ENCODE results near the gene SERP2. TPM values are rescaled to one million over a fixed set of nuclear protein-coding genes. Genes with fewer than 3 reads are reported as not detected.

Gene SERP2
- total RNA-seq, 1 experiment from 2014 or later: 1.8 TPM

- Mint-ChIP-seq H3K9me3 (no peaks in the 10 kb centered on the region; a peak in 1 of 5 replicates), H3K27ac (peak overlapping the region in 2 of 3 experiments; percentile 45 to 66; a peak in 6 of 7 replicates), H3K36me3 (ENCODE audit: insufficient read depth in 1 of 3, low read depth in 3 of 3) (no peaks in the 10 kb centered on the region), H3K27me3 (ENCODE audit: low read depth) (peaks cover 4% of the 10 kb centered on the region; the same call in 1 of the 2 replicates), H3K4me1 (peaks cover 68 to 73% of the 10 kb centered on the region in 2 experiments), H3K4me3 (peak overlapping the region; percentile 21 to 56)
- H3K4me1 ChIP-seq (ENCODE audit: insufficient read depth, low read length): peaks cover 17% of the 10 kb centered on the region
- no peak overlapping the region for H2BK5ac ChIP-seq (ENCODE audit: insufficient read length, low read length)
- H2BK20ac ChIP-seq (ENCODE audit: low read depth, low read length, poor library complexity, severe bottlenecking): no peak overlapping the region
- DNase-seq: no peak
- peaks cover 6% of the 10 kb centered on the region for H3K23me2 ChIP-seq (ENCODE audit: insufficient read length, low read depth, low read length, poor library complexity, severe bottlenecking)
- no peak overlapping the region for H4K91ac ChIP-seq (ENCODE audit: insufficient read length, low read depth, low read length)
- no peak overlapping the region for H3K27ac ChIP-seq (ENCODE audit: insufficient read length, low read depth, low read length)
- peak overlapping the region; percentile 67 for H3K4me2 ChIP-seq (ENCODE audit: insufficient read depth, insufficient read length, low read length)
- no peak overlapping the region for H3K9ac ChIP-seq (ENCODE audit: extremely low read depth, insufficient read length, low read length)
- H3K23ac ChIP-seq (ENCODE audit: insufficient read length, low read depth, low read length): no peak overlapping the region
- H2AK5ac ChIP-seq (ENCODE audit: insufficient read length, low read length): no peak overlapping the region
- H4K5ac ChIP-seq (ENCODE audit: insufficient read length, low read depth, low read length): no peak overlapping the region
- no peak overlapping the region for H3K18ac ChIP-seq (ENCODE audit: insufficient read length, low read depth, low read length)
- no peak overlapping the region for H3K14ac ChIP-seq (ENCODE audit: insufficient read depth, low read length)
- no peak overlapping the region for H3T11ph ChIP-seq (ENCODE audit: low read length)
- WGBS (ENCODE audit: extremely low coverage, insufficient read length, low lambda C conversion rate): no CpG with 5 or more reads among the region's 11 CpGs
- no peak overlapping the region for H4K8ac ChIP-seq (replicated peaks; ENCODE audit: insufficient read length, low read depth, low read length)
- no peaks in the 10 kb centered on the region for H3K79me2 ChIP-seq (ENCODE audit: insufficient read depth, low read length)
- H3K27me3 ChIP-seq (ENCODE audit: insufficient read depth, low read length): no peaks in the 10 kb centered on the region
- H3K56ac ChIP-seq (ENCODE audit: insufficient read length, low read depth, low read length): no peak overlapping the region
- H2BK12ac ChIP-seq (ENCODE audit: insufficient read length, low read depth, low read length): no peak overlapping the region
- TF ChIP-seq, protein P1, sequence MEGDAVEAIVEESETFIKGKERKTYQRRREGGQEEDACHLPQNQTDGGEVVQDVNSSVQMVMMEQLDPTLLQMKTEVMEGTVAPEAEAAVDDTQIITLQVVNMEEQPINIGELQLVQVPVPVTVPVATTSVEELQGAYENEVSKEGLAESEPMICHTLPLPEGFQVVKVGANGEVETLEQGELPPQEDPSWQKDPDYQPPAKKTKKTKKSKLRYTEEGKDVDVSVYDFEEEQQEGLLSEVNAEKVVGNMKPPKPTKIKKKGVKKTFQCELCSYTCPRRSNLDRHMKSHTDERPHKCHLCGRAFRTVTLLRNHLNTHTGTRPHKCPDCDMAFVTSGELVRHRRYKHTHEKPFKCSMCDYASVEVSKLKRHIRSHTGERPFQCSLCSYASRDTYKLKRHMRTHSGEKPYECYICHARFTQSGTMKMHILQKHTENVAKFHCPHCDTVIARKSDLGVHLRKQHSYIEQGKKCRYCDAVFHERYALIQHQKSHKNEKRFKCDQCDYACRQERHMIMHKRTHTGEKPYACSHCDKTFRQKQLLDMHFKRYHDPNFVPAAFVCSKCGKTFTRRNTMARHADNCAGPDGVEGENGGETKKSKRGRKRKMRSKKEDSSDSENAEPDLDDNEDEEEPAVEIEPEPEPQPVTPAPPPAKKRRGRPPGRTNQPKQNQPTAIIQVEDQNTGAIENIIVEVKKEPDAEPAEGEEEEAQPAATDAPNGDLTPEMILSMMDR (conservative IDR thresholded peaks at IDR 0.05): no peak
- no peaks in the 10 kb centered on the region for H3K9me3 ChIP-seq (ENCODE audit: control insufficient read depth, low read depth, low read length)
- H2BK120ac ChIP-seq (ENCODE audit: low read depth, low read length, poor library complexity, severe bottlenecking): no peak overlapping the region
- H3K4ac ChIP-seq (ENCODE audit: low read depth, low read length): no peak overlapping the region
- no peak overlapping the region for H2AFZ ChIP-seq (ENCODE audit: low read length)
- H2BK15ac ChIP-seq (ENCODE audit: low read depth, low read length): no peak overlapping the region
- no peaks in the 10 kb centered on the region for H3K79me1 ChIP-seq (ENCODE audit: insufficient read depth, low read depth, low read length, poor library complexity, severe bottlenecking)
- H4K20me1 ChIP-seq (ENCODE audit: control insufficient read depth, insufficient read depth, insufficient read length): no peaks in the 10 kb centered on the region
Measured at GRCh38 chr13:44403461-44404056, 29.9 kb downstream of the SERP2 start.
